Measurements from ENCODE around the gene MYO9A.

Gene MYO9A

GRCh38 chr15:72153269-72154000, 35.5 kb upstream of the MYO9A start:
- Histone ChIP-seq H3K36me3 (ENCODE audit: insufficient read depth, low read length) (no peaks in the 10 kb centered on the region), H3K4me3 (ENCODE audit: low read length) (no peak overlapping the region), H3K9me3 (ENCODE audit: low read length) (no peaks in the 10 kb centered on the region), H2AFZ (ENCODE audit: low read depth, low read length) (no peak overlapping the region), H3K27me3 (ENCODE audit: insufficient read depth, low read length) (no peaks in the 10 kb centered on the region), H3K4me1 (ENCODE audit: insufficient read depth, low read length) (peaks cover 3% of the 10 kb centered on the region)

GRCh38 chr15:72147418-72147817, 29.5 kb upstream of the MYO9A start:
- Histone ChIP-seq H3K4me3 (ENCODE audit: low read length) (no peak overlapping the region), H3K9me3 (ENCODE audit: low read length) (no peaks in the 10 kb centered on the region), H2AFZ (ENCODE audit: low read depth, low read length) (no peak overlapping the region), H3K36me3 (ENCODE audit: insufficient read depth, low read length) (no peaks in the 10 kb centered on the region), H3K27me3 (ENCODE audit: insufficient read depth, low read length) (no peaks in the 10 kb centered on the region), H3K4me1 (ENCODE audit: insufficient read depth, low read length) (no peaks in the 10 kb centered on the region)

- Histone ChIP-seq H3K9me3 (ENCODE audit: low read length) (no peaks in the 10 kb centered on the region), H3K36me3 (ENCODE audit: insufficient read depth, low read length) (no peaks in the 10 kb centered on the region), H3K27me3 (ENCODE audit: insufficient read depth, low read length) (no peaks in the 10 kb centered on the region), H3K4me1 (ENCODE audit: insufficient read depth, low read length) (no peaks in the 10 kb centered on the region), H3K4me3 (ENCODE audit: low read length) (no peak overlapping the region), H2AFZ (ENCODE audit: low read depth, low read length) (no peak overlapping the region)
Measured at GRCh38 chr15:72146934-72147333, 29.0 kb upstream of the MYO9A start.

GRCh38 chr15:72146221-72146620, 28.3 kb upstream of the MYO9A start:
- no peak overlapping the region for H3K4me3 ChIP-seq (ENCODE audit: low read length)
- H3K27me3 ChIP-seq (ENCODE audit: insufficient read depth, low read length) = no peaks in the 10 kb centered on the region
- no peaks in the 10 kb centered on the region for H3K4me1 ChIP-seq (ENCODE audit: insufficient read depth, low read length)
- H3K9me3 ChIP-seq (ENCODE audit: low read length) = no peaks in the 10 kb centered on the region
- H2AFZ ChIP-seq (ENCODE audit: low read depth, low read length) = no peak overlapping the region
- H3K36me3 ChIP-seq (ENCODE audit: insufficient read depth, low read length) = no peaks in the 10 kb centered on the region

GRCh38 chr15:72141171-72142084, 23.5 kb upstream of the MYO9A start:
- Histone ChIP-seq H2AFZ (ENCODE audit: low read depth, low read length) (no peak overlapping the region), H3K4me1 (ENCODE audit: insufficient read depth, low read length) (no peaks in the 10 kb centered on the region), H3K4me3 (ENCODE audit: low read length) (no peak overlapping the region), H3K27me3 (ENCODE audit: insufficient read depth, low read length) (no peaks in the 10 kb centered on the region), H3K36me3 (ENCODE audit: insufficient read depth, low read length) (no peaks in the 10 kb centered on the region), H3K9me3 (ENCODE audit: low read length) (no peaks in the 10 kb centered on the region)

GRCh38 chr15:72140088-72140487, 22.1 kb upstream of the MYO9A start:
- H3K4me1 ChIP-seq (ENCODE audit: insufficient read depth, low read length) = no peaks in the 10 kb centered on the region
- H3K9me3 ChIP-seq (ENCODE audit: low read length) = no peaks in the 10 kb centered on the region
- H2AFZ ChIP-seq (ENCODE audit: low read depth, low read length) = no peak overlapping the region
- H3K4me3 ChIP-seq (ENCODE audit: low read length) = no peak overlapping the region
- H3K36me3 ChIP-seq (ENCODE audit: insufficient read depth, low read length) = no peaks in the 10 kb centered on the region
- no peaks in the 10 kb centered on the region for H3K27me3 ChIP-seq (ENCODE audit: insufficient read depth, low read length)

- Histone ChIP-seq H3K4me1 (ENCODE audit: insufficient read depth, low read length) (no peaks in the 10 kb centered on the region), H3K36me3 (ENCODE audit: insufficient read depth, low read length) (no peaks in the 10 kb centered on the region), H3K4me3 (ENCODE audit: low read length) (no peak overlapping the region), H3K9me3 (ENCODE audit: low read length) (no peaks in the 10 kb centered on the region), H3K27me3 (ENCODE audit: insufficient read depth, low read length) (no peaks in the 10 kb centered on the region), H2AFZ (ENCODE audit: low read depth, low read length) (no peak overlapping the region)
Measured at GRCh38 chr15:72139667-72140066, 21.7 kb upstream of the MYO9A start.

- Histone ChIP-seq H3K4me3 (ENCODE audit: low read length) (no peak overlapping the region), H3K4me1 (ENCODE audit: insufficient read depth, low read length) (no peaks in the 10 kb centered on the region), H3K27me3 (ENCODE audit: insufficient read depth, low read length) (no peaks in the 10 kb centered on the region), H3K9me3 (ENCODE audit: low read length) (no peaks in the 10 kb centered on the region), H2AFZ (ENCODE audit: low read depth, low read length) (no peak overlapping the region), H3K36me3 (ENCODE audit: insufficient read depth, low read length) (no peaks in the 10 kb centered on the region)
Measured at GRCh38 chr15:72136170-72137051, 18.5 kb upstream of the MYO9A start.

- no peak overlapping the region for H2AFZ ChIP-seq (ENCODE audit: low read depth, low read length)
- no peaks in the 10 kb centered on the region for H3K36me3 ChIP-seq (ENCODE audit: insufficient read depth, low read length)
- no peaks in the 10 kb centered on the region for H3K9me3 ChIP-seq (ENCODE audit: low read length)
- no peaks in the 10 kb centered on the region for H3K27me3 ChIP-seq (ENCODE audit: insufficient read depth, low read length)
- H3K4me3 ChIP-seq (ENCODE audit: low read length) = no peak overlapping the region
- H3K4me1 ChIP-seq (ENCODE audit: insufficient read depth, low read length) = no peaks in the 10 kb centered on the region
Measured at GRCh38 chr15:72135719-72136118, 17.8 kb upstream of the MYO9A start.

- Histone ChIP-seq H3K36me3 (ENCODE audit: insufficient read depth, low read length) (no peaks in the 10 kb centered on the region), H3K27me3 (ENCODE audit: insufficient read depth, low read length) (no peaks in the 10 kb centered on the region), H3K4me3 (ENCODE audit: low read length) (no peak overlapping the region), H3K9me3 (ENCODE audit: low read length) (no peaks in the 10 kb centered on the region), H3K4me1 (ENCODE audit: insufficient read depth, low read length) (no peaks in the 10 kb centered on the region), H2AFZ (ENCODE audit: low read depth, low read length) (no peak overlapping the region)
Measured at GRCh38 chr15:72133211-72133610, 15.3 kb upstream of the MYO9A start.

- Histone ChIP-seq H2AFZ (ENCODE audit: low read depth, low read length) (no peak overlapping the region), H3K36me3 (ENCODE audit: insufficient read depth, low read length) (no peaks in the 10 kb centered on the region), H3K27me3 (ENCODE audit: insufficient read depth, low read length) (no peaks in the 10 kb centered on the region), H3K4me1 (ENCODE audit: insufficient read depth, low read length) (no peaks in the 10 kb centered on the region), H3K9me3 (ENCODE audit: low read length) (no peaks in the 10 kb centered on the region), H3K4me3 (ENCODE audit: low read length) (no peak overlapping the region)
Measured at GRCh38 chr15:72131922-72132321, 14.0 kb upstream of the MYO9A start.

- no peaks in the 10 kb centered on the region for H3K36me3 ChIP-seq (ENCODE audit: insufficient read depth, low read length)
- no peaks in the 10 kb centered on the region for H3K27me3 ChIP-seq (ENCODE audit: insufficient read depth, low read length)
- H3K4me1 ChIP-seq (ENCODE audit: insufficient read depth, low read length) = no peaks in the 10 kb centered on the region
- no peak overlapping the region for H3K4me3 ChIP-seq (ENCODE audit: low read length)
- no peaks in the 10 kb centered on the region for H3K9me3 ChIP-seq (ENCODE audit: low read length)
- no peak overlapping the region for H2AFZ ChIP-seq (ENCODE audit: low read depth, low read length)
Measured at GRCh38 chr15:72130272-72130671, 12.3 kb upstream of the MYO9A start.

- no peak overlapping the region for H2AFZ ChIP-seq (ENCODE audit: low read depth, low read length)
- no peaks in the 10 kb centered on the region for H3K4me1 ChIP-seq (ENCODE audit: insufficient read depth, low read length)
Measured at GRCh38 chr15:72128359-72128758, 10.4 kb upstream of the MYO9A start.

More at GRCh38 chr15:72128359-72128758, 10.4 kb upstream of the MYO9A start:
- Histone ChIP-seq H3K9me3 (ENCODE audit: low read length) (no peaks in the 10 kb centered on the region), H3K27me3 (ENCODE audit: insufficient read depth, low read length) (no peaks in the 10 kb centered on the region), H3K4me3 (ENCODE audit: low read length) (no peak overlapping the region), H3K36me3 (ENCODE audit: insufficient read depth, low read length) (no peaks in the 10 kb centered on the region)
